Measurements from ENCODE around the gene PINK1.

The PINK1 gene

DNA sequence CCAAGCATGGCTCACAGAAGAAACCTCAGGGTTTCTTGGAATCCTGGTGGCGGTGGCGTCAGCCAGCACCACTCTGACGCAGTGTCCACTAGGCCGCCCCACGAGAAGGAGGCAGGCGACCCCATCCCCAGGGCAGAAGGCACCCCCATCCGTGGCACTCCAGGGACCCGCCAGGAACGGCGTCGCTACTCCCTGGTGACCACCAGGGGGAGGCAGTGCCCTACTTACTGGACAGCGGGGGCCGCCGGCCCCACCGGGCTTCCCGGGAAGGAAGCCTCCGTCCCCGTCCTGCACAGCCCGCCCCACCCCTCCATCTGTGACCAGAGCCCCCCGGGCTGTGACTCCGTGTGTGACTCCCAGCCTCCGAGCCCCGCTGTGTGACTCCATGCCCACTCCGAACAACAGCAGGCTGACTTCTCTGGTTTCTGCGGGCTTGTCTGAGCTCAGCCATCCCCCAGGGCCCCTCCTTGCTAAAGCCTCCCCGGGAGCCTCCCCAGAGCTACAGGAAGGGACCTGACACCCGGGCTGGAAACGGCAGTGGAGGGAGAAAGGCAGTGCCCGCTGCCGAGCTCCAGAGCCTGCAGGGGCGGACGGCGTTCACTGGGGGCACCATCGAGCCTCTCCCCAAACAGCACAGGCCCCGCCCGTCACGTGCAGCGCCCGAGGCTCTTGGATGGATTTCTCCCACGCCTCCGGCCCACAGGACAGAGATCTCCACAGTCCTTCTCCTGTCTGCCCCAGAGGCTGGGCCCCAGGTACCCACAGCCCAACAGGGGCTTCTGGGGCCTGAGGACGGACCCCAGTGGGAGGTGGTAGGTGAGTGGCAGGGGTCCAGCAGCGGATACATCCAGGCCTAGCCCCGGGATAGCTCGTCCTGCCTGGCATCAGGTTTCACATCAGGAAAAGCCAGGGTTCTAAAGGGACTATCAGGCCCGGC is 63.4 kb downstream of the PINK1 start:
- H3K9me3 ChIP-seq (ENCODE audit: insufficient read depth, low read length) = no peaks in the 10 kb centered on the region
- H3K36me3 ChIP-seq (replicated peaks; ENCODE audit: low read depth, low read length) = no peaks in the 10 kb centered on the region
- peak overlapping the region; percentile 98 for H3K4me3 ChIP-seq (ENCODE audit: low read length)
- peak overlapping the region; percentile 100 for H2AFZ ChIP-seq (ENCODE audit: low read depth, low read length)
- TF ChIP-seq CTCF (IDR thresholded peaks at IDR 0.05; ENCODE audit: low read depth, low read length) = peak; percentile 63
- TF ChIP-seq EZH2phosphoT487 (IDR thresholded peaks at IDR 0.05; ENCODE audit: low read depth) = no peak
- no peaks in the 10 kb centered on the region for H3K79me2 ChIP-seq (ENCODE audit: low read length)
- H3K9ac ChIP-seq (ENCODE audit: low read length) = peak overlapping the region; percentile 92
- H3K27me3 ChIP-seq (ENCODE audit: low read depth, low read length) = no peaks in the 10 kb centered on the region
- H4K20me1 ChIP-seq (ENCODE audit: insufficient read depth, low read length) = no peaks in the 10 kb centered on the region
- peak overlapping the region; percentile 28 for H3K27ac ChIP-seq (ENCODE audit: low read length)
- H3K4me2 ChIP-seq (ENCODE audit: low read length) = peak overlapping the region; percentile 96
- H3K4me1 ChIP-seq (ENCODE audit: low read length) = no peaks in the 10 kb centered on the region; the same call in 1 of the 2 replicates

- Histone ChIP-seq H3K79me2 (ENCODE audit: low read length) (no peaks in the 10 kb centered on the region), H3K9ac (ENCODE audit: low read length) (no peak overlapping the region), H4K20me1 (ENCODE audit: insufficient read depth, low read length) (no peaks in the 10 kb centered on the region), H3K27me3 (ENCODE audit: low read depth, low read length) (no peaks in the 10 kb centered on the region), H3K4me3 (ENCODE audit: low read length) (no peak overlapping the region), H2AFZ (ENCODE audit: low read depth, low read length) (no peak overlapping the region), H3K4me1 (ENCODE audit: low read length) (no peaks in the 10 kb centered on the region; the same call in 1 of the 2 replicates), H3K27ac (ENCODE audit: low read length) (no peak overlapping the region), H3K9me3 (ENCODE audit: insufficient read depth, low read length) (no peaks in the 10 kb centered on the region), H3K36me3 (replicated peaks; ENCODE audit: low read depth, low read length) (no peaks in the 10 kb centered on the region), H3K4me2 (ENCODE audit: low read length) (no peak overlapping the region; the same call in 1 of the 2 replicates)
- TF ChIP-seq EZH2phosphoT487 (IDR thresholded peaks at IDR 0.05; ENCODE audit: low read depth) (no peak), CTCF (IDR thresholded peaks at IDR 0.05; ENCODE audit: low read depth, low read length) (no peak)
These were observed 64.3 kb downstream of the PINK1 start for GRCh38 chr1:20697563-20697962.

DNA sequence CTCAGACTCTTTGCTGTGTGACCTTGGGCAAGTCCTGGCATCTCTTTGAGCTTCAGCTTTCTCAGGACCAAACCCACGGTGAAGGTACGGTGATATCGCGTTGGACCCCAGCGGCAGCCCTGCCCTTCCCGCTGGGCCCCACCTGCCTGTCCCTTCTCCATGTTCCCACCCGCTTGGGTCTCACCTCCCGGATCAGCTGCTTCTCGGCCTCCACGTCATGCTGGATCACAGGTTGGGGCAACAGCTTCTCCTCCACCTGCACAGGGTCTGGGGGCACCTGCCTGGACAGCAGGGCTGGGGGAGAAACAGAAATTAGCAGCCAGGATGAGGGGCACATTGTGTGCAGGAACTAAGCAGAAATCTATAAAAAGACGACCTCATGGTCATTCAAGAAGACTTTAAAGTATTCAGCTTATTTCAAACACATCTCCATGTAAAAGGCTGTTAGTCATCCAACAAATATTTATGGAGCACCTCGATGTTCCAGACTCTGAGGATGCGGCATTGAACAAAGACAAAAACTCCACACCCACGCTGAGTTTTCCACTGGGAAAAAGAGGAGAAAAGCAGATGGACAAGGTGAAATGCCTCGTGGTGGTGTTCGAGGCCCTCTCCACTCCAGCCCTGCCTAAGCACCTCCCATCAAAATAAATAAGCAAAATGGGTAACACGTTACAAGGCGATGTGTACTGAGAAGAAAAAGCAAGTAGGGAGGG is 65.1 kb downstream of the PINK1 start:
- no peak overlapping the region for H3K9ac ChIP-seq (ENCODE audit: low read length)
- no peaks in the 10 kb centered on the region for H3K9me3 ChIP-seq (ENCODE audit: insufficient read depth, low read length)
- H3K4me3 ChIP-seq (ENCODE audit: low read length) = no peak overlapping the region
- H3K27me3 ChIP-seq (ENCODE audit: low read depth, low read length) = no peaks in the 10 kb centered on the region
- H2AFZ ChIP-seq (ENCODE audit: low read depth, low read length) = no peak overlapping the region
- H3K27ac ChIP-seq (ENCODE audit: low read length) = no peak overlapping the region
- no peaks in the 10 kb centered on the region for H4K20me1 ChIP-seq (ENCODE audit: insufficient read depth, low read length)
- TF ChIP-seq EZH2phosphoT487 (IDR thresholded peaks at IDR 0.05; ENCODE audit: low read depth) = no peak
- no peak for TF ChIP-seq CTCF (IDR thresholded peaks at IDR 0.05; ENCODE audit: low read depth, low read length)
- no peaks in the 10 kb centered on the region for H3K36me3 ChIP-seq (replicated peaks; ENCODE audit: low read depth, low read length)
- H3K4me1 ChIP-seq (ENCODE audit: low read length) = no peaks in the 10 kb centered on the region; the same call in 1 of the 2 replicates
- H3K79me2 ChIP-seq (ENCODE audit: low read length) = no peaks in the 10 kb centered on the region
- no peak overlapping the region for H3K4me2 ChIP-seq (ENCODE audit: low read length)

GRCh38 chr1:20699558-20699957 is 66.3 kb downstream of the PINK1 start:
- Histone ChIP-seq H4K20me1 (ENCODE audit: insufficient read depth, low read length) (no peaks in the 10 kb centered on the region), H3K9ac (ENCODE audit: low read length) (no peak overlapping the region), H3K27ac (ENCODE audit: low read length) (no peak overlapping the region), H2AFZ (ENCODE audit: low read depth, low read length) (no peak overlapping the region), H3K36me3 (replicated peaks; ENCODE audit: low read depth, low read length) (no peaks in the 10 kb centered on the region), H3K4me3 (ENCODE audit: low read length) (no peak overlapping the region), H3K27me3 (ENCODE audit: low read depth, low read length) (no peaks in the 10 kb centered on the region), H3K4me2 (ENCODE audit: low read length) (no peak overlapping the region), H3K79me2 (ENCODE audit: low read length) (no peaks in the 10 kb centered on the region), H3K4me1 (ENCODE audit: low read length) (no peaks in the 10 kb centered on the region; the same call in 1 of the 2 replicates), H3K9me3 (ENCODE audit: insufficient read depth, low read length) (no peaks in the 10 kb centered on the region)
- TF ChIP-seq EZH2phosphoT487 (IDR thresholded peaks at IDR 0.05; ENCODE audit: low read depth) = no peak
- TF ChIP-seq CTCF (IDR thresholded peaks at IDR 0.05; ENCODE audit: low read depth, low read length) = no peak
